GM21526 (cell line): ENCODE data around the gene PCDHGC5.

Source experiments
- ATAC-seq: cut with Tn5 transposase; IDR thresholded peaks from one replicate; pipeline ENCODE4 v1.9.1; 2021; ENCODE audit warnings: moderate library complexity; ENCODE audit not compliant: unreplicated experiment, low FRiP score

PCDHGC5 gene

DNA sequence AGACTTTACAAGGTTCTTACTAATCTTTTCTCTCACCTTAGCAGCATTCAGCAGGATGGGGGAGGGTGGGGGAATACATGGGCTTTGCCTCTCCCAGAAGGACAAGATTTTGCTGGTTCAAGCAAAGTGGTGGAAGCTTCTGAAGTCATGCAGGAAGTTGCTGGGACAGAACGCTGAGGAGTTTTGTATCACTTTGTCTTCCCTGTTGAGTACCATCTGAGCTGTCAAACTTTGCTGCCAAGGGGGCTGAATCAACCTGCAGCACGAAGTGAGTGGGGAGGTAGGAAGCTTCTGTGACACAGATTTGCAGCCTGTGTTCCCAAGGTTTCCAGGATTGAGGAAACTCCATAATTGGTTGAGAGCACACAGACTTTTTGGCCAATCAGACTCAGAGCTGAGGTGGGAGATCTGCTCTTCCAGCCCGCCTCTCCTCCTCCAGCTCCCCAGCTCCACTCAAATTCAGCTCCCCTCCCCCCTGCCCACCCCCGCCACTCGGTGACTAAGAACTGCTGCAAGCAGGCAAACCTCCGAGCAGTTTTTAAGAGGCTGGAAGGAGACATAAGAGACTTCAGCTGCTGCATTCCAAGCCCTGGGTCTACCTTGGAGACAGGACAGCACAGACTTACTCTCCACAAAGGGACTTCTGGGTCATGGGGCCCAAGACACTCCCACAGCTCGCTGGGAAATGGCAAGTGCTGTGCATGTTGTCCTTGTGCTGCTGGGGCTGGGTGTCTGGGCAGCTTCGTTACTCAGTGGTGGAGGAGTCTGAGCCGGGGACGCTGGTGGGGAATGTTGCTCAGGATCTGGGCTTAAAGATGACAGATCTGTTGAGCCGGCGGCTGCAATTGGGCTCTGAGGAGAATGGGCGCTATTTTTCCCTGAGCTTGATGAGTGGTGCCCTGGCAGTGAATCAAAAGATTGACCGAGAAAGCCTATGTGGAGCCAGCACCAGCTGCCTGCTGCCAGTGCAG, at the start of gene PCDHGC5:
TSS of gene PCDHGC5 (plus strand) at position 491 of the 971 bp plus-strand sequence. CDS start at position 651, 160 bp downstream.
- ATAC-seq: no peak

DNA sequence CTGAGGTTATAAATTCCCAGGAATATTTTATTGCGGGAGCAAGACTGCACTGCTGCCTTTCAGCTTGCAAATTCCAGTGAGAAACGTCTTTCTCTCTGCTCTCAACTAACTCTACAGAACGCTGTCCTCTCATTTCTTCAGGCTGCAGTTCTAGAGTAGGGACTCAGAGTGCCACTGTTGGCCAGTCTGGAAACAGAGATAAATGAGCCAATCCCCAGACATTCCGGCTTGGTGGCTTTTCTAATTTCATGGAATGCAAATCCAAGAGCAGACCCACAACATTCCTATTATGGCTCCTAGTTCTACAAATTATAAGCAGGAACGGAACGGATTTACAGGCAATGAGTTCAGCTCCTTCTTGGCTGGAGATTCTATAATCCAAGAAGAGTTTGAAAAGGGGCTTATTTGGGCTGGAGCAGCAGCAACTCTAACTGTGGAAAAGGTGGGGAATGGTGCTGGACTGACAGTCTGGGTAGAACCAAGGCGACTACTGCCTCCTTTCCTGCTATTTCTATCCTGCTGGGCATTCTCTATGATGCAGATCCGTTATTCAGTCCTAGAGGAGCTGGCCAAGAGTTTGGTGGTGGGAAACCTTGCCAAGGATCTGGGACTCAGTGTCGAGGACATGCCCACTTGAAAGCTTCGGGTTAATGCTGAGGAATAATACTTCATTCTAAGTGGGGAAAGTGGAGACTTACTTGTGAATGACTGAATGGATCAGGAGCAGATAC, 49.3 kb upstream of the PCDHGC5 start:
- ATAC-seq: no peak

- no peak for ATAC-seq
Observed at GRCh38 chr5:141440341-141440740, 48.5 kb upstream of the PCDHGC5 start.

DNA sequence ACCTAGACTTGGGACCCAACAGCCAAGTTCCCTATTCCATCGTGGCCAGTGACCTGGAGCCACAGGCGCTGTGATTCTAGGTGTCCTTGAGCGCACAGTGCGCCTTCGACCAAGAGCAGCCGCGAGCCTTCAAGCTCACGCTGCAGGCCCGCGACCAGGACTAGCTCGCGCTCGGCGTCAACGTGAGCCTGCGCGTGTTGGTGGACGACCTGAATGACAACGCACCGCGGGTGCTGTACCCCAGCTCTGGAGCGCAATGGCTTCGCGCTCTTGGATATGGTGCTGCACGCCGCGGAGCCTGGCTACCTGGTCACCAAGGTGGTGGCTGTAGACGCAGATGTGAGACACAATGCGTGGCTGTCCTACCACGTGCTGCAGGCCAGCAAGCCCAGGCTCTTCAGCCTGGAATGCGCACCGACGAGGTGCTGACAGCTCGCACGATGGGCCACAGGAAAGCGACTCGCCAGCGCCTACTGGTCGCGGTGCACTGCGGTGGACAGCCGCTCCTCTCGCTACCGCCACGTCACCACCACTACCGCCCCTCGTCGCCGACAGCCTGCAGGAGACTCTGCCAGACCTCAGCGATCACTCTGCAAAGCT, 47.2 kb upstream of the PCDHGC5 start:
- ATAC-seq: no peak

DNA sequence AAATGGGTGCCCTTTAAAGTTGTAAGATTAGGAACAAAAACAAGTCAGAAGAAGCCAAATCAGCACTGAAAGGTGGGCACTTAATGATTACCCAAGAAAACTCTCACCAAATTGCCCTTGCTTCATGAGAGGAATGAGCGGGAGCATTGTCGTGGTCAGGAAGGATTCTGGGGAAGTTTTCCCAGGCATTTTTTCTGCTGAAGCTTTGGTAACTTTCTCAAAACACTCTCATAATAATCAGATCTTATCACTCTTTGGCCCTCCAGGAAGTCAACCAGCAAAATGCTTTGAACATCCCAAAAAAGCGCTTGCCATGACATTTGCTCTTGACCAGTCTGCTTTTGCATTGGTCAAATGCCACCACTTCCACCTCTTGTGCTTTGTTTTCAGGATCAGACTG, 23.5 kb upstream of the PCDHGC5 start:
- ATAC-seq: no peak

GRCh38 chr5:141475625-141476131, 13.2 kb upstream of the PCDHGC5 start, which contains the start of gene PCDHGC3:
PCDHGC3 (plus strand) TSS chr5:141475966; CDS start chr5:141476117, 151 bp downstream.
- peak; percentile 99 for ATAC-seq

DNA sequence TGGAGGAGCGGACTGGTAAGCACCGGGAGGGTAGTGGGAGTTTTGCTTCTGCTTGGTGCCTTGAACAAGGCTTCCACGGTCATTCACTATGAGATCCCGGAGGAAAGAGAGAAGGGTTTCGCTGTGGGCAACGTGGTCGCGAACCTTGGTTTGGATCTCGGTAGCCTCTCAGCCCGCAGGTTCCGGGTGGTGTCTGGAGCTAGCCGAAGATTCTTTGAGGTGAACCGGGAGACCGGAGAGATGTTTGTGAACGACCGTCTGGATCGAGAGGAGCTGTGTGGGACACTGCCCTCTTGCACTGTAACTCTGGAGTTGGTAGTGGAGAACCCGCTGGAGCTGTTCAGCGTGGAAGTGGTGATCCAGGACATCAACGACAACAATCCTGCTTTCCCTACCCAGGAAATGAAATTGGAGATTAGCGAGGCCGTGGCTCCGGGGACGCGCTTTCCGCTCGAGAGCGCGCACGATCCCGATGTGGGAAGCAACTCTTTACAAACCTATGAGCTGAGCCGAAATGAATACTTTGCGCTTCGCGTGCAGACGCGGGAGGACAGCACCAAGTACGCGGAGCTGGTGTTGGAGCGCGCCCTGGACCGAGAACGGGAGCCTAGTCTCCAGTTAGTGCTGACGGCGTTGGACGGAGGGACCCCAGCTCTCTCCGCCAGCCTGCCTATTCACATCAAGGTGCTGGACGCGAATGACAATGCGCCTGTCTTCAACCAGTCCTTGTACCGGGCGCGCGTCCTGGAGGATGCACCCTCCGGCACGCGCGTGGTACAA, 12.6 kb upstream of the PCDHGC5 start:
- ATAC-seq: no peak

GRCh38 chr5:141477044-141477575, 11.8 kb upstream of the PCDHGC5 start:
- ATAC-seq: no peak

DNA sequence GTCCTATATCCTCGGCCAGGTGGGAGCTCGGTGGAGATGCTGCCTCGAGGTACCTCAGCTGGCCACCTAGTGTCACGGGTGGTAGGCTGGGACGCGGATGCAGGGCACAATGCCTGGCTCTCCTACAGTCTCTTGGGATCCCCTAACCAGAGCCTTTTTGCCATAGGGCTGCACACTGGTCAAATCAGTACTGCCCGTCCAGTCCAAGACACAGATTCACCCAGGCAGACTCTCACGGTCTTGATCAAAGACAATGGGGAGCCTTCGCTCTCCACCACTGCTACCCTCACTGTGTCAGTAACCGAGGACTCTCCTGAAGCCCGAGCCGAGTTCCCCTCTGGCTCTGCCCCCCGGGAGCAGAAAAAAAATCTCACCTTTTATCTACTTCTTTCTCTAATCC, 11.1 kb upstream of the PCDHGC5 start:
- ATAC-seq: no peak

- no peak for ATAC-seq
Observed at GRCh38 chr5:141478321-141478945, 10.4 kb upstream of the PCDHGC5 start.

GRCh38 chr5:141479776-141480175, 9.1 kb upstream of the PCDHGC5 start:
- no peak for ATAC-seq

GRCh38 chr5:141483902-141484301, 5.0 kb upstream of the PCDHGC5 start:
- ATAC-seq: no peak

DNA sequence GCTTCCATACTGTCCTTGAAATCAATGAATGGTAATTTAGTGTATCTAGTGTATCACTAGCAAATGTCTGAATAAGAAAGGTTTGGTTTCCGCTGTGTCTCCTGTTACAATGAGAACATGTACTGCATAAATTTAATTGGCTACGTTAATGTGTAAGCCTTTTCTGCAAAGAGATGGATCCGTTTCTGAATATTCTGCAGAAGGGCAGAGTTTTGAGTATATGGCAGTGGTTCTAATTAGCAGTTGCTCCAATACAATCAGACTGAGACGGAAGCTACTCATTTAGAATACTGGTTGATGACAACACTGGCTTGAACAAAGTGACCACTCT, 4.6 kb upstream of the PCDHGC5 start:
- ATAC-seq: no peak

- ATAC-seq: no peak
Observed at GRCh38 chr5:141484641-141485311, 4.1 kb upstream of the PCDHGC5 start, which contains the start of gene PCDHGC4. PCDHGC4 (plus strand) TSS chr5:141485030; CDS start chr5:141485174, 144 bp downstream.

GRCh38 chr5:141485321-141486055, 3.4 kb upstream of the PCDHGC5 start:
- no peak for ATAC-seq

- ATAC-seq: no peak
Observed at GRCh38 chr5:141486091-141486490, 2.8 kb upstream of the PCDHGC5 start.

GRCh38 chr5:141487131-141487530, 1.8 kb upstream of the PCDHGC5 start:
- no peak for ATAC-seq

DNA sequence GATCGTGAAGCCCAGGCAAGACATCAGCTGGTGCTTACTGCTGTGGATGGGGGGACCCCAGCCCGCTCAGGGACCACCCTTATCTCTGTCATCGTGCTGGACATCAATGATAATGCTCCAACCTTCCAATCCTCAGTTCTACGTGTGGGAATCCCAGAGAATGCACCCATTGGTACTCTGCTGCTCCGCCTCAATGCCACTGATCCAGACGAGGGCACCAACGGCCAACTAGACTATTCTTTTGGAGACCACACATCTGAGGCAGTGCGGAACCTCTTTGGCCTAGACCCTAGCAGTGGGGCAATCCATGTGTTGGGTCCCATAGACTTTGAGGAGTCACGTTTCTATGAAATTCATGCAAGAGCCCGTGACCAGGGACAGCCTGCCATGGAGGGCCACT, 960 bp downstream of the PCDHGC5 start:
- no peak for ATAC-seq
